Measurements from ENCODE around the gene TMEM87A.

TMEM87A gene

GRCh38 chr15:42267286-42267685 lies 5.9 kb downstream of the TMEM87A start:
- DNase-seq (ENCODE audit: low read depth in 1 of 2, low spot score in 1 of 2) = no peak
- Histone ChIP-seq H3K27me3 (ENCODE audit: insufficient read depth, poor library complexity, severe bottlenecking) (no peaks in the 10 kb centered on the region), H3K27ac (replicated peaks) (no peak overlapping the region), H3K4me3 (replicated peaks; ENCODE audit: insufficient read depth, low read length) (no peak overlapping the region)
- TF ChIP-seq CTCF (IDR thresholded peaks at IDR 0.05; ENCODE audit: insufficient read depth, low read length) = no peak
- no peak for TF ChIP-seq SPI1 (IDR thresholded peaks at IDR 0.05; ENCODE audit: borderline replicate concordance, low read depth)
- TF ChIP-seq REST (IDR thresholded peaks at IDR 0.05; ENCODE audit: insufficient replicate concordance, low read depth) = no peak
- no peak for TF ChIP-seq POLR2AphosphoS5 (IDR thresholded peaks at IDR 0.05; ENCODE audit: low read depth)
- TF ChIP-seq GABPA (IDR thresholded peaks at IDR 0.05; ENCODE audit: low read depth) = no peak

GRCh38 chr15:42264795-42265194 lies 8.4 kb downstream of the TMEM87A start:
- no peak for DNase-seq (ENCODE audit: low read depth in 1 of 2, low spot score in 1 of 2)
- Histone ChIP-seq H3K4me3 (replicated peaks; ENCODE audit: insufficient read depth, low read length) (no peak overlapping the region), H3K27ac (replicated peaks) (no peak overlapping the region), H3K27me3 (ENCODE audit: insufficient read depth, poor library complexity, severe bottlenecking) (no peaks in the 10 kb centered on the region)
- TF ChIP-seq REST (IDR thresholded peaks at IDR 0.05; ENCODE audit: insufficient replicate concordance, low read depth) = no peak
- TF ChIP-seq GABPA (IDR thresholded peaks at IDR 0.05; ENCODE audit: low read depth) = no peak
- TF ChIP-seq POLR2AphosphoS5 (IDR thresholded peaks at IDR 0.05; ENCODE audit: low read depth) = no peak
- no peak for TF ChIP-seq SPI1 (IDR thresholded peaks at IDR 0.05; ENCODE audit: borderline replicate concordance, low read depth)
- TF ChIP-seq CTCF (IDR thresholded peaks at IDR 0.05; ENCODE audit: insufficient read depth, low read length) = no peak

- DNase-seq (ENCODE audit: low read depth in 1 of 2, low spot score in 1 of 2) = no peak
- Histone ChIP-seq H3K27me3 (ENCODE audit: insufficient read depth, poor library complexity, severe bottlenecking) (no peaks in the 10 kb centered on the region), H3K4me3 (replicated peaks; ENCODE audit: insufficient read depth, low read length) (no peak overlapping the region), H3K27ac (replicated peaks) (no peak overlapping the region)
- TF ChIP-seq SPI1 (IDR thresholded peaks at IDR 0.05; ENCODE audit: borderline replicate concordance, low read depth) (no peak), REST (IDR thresholded peaks at IDR 0.05; ENCODE audit: insufficient replicate concordance, low read depth) (no peak), GABPA (IDR thresholded peaks at IDR 0.05; ENCODE audit: low read depth) (no peak), CTCF (IDR thresholded peaks at IDR 0.05; ENCODE audit: insufficient read depth, low read length) (no peak), POLR2AphosphoS5 (IDR thresholded peaks at IDR 0.05; ENCODE audit: low read depth) (no peak)
Observed at GRCh38 chr15:42253300-42253699, 19.9 kb downstream of the TMEM87A start.

Data from HL-60 (cell line).